Measurements from ENCODE around the gene FBLIM1.

FBLIM1 gene

GRCh38 chr1:15785683-15786082 is 27.1 kb downstream of the FBLIM1 start:
- no peaks in the 10 kb centered on the region for H3K27me3 ChIP-seq (ENCODE audit: control insufficient read depth, low read length)
- no peaks in the 10 kb centered on the region for H3K9me3 ChIP-seq (ENCODE audit: control insufficient read depth, insufficient read depth, low read length)
- TF ChIP-seq, protein P1, sequence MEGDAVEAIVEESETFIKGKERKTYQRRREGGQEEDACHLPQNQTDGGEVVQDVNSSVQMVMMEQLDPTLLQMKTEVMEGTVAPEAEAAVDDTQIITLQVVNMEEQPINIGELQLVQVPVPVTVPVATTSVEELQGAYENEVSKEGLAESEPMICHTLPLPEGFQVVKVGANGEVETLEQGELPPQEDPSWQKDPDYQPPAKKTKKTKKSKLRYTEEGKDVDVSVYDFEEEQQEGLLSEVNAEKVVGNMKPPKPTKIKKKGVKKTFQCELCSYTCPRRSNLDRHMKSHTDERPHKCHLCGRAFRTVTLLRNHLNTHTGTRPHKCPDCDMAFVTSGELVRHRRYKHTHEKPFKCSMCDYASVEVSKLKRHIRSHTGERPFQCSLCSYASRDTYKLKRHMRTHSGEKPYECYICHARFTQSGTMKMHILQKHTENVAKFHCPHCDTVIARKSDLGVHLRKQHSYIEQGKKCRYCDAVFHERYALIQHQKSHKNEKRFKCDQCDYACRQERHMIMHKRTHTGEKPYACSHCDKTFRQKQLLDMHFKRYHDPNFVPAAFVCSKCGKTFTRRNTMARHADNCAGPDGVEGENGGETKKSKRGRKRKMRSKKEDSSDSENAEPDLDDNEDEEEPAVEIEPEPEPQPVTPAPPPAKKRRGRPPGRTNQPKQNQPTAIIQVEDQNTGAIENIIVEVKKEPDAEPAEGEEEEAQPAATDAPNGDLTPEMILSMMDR (IDR thresholded peaks at IDR 0.05; ENCODE audit: low read depth, low read length, poor library complexity, severe bottlenecking): no peak
- no peaks in the 10 kb centered on the region for H3K9me2 ChIP-seq (replicated peaks; ENCODE audit: control insufficient read depth, low read length)
- H3K79me2 ChIP-seq (ENCODE audit: control insufficient read depth, low read length): no peaks in the 10 kb centered on the region
- no peaks in the 10 kb centered on the region for H3K36me3 ChIP-seq (ENCODE audit: control insufficient read depth, low read length)
- no peak overlapping the region for H3K4me3 ChIP-seq (ENCODE audit: low read length)
- H3F3A ChIP-seq (ENCODE audit: control insufficient read depth, insufficient read depth): no peaks in the 10 kb centered on the region
- H4K20me1 ChIP-seq (ENCODE audit: control insufficient read depth, insufficient read depth, low read depth, low read length): no peaks in the 10 kb centered on the region
- H3K27ac ChIP-seq (ENCODE audit: low read depth, low read length): no peak overlapping the region
- H3K4me2 ChIP-seq (ENCODE audit: low read length): no peak overlapping the region
- peaks cover 5% of the 10 kb centered on the region; the same call in 1 of the 2 replicates for H3K4me1 ChIP-seq (ENCODE audit: control insufficient read depth, low read length)

DNA sequence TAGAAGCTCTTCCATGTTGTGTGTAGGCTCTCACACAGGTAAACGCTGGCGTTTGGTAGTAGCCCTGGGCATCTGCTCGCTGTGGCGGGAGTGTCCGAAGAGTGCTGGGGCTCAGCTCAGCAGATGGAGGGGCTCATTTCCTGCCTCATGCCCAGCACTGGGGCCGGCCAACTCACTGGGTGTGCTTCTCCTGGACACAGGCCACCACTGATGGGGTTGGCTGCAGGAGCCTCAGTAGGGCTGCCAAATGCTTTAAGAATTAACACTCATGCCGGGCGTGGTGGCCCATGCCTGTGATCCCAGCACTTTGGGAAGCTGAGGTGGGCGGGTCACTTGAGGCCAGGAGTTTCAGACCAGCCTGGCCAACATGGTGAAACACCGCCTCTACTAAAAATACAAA is 28.0 kb downstream of the FBLIM1 start:
- Histone ChIP-seq H3K27ac (ENCODE audit: low read depth, low read length) (no peak overlapping the region), H3K4me2 (ENCODE audit: low read length) (no peak overlapping the region), H3K27me3 (ENCODE audit: control insufficient read depth, low read length) (no peaks in the 10 kb centered on the region), H3K4me1 (ENCODE audit: control insufficient read depth, low read length) (peaks cover 5% of the 10 kb centered on the region; the same call in 1 of the 2 replicates), H4K20me1 (ENCODE audit: control insufficient read depth, insufficient read depth, low read depth, low read length) (no peaks in the 10 kb centered on the region), H3K79me2 (ENCODE audit: control insufficient read depth, low read length) (no peaks in the 10 kb centered on the region), H3F3A (ENCODE audit: control insufficient read depth, insufficient read depth) (no peaks in the 10 kb centered on the region), H3K36me3 (ENCODE audit: control insufficient read depth, low read length) (no peaks in the 10 kb centered on the region), H3K9me2 (replicated peaks; ENCODE audit: control insufficient read depth, low read length) (no peaks in the 10 kb centered on the region), H3K9me3 (ENCODE audit: control insufficient read depth, insufficient read depth, low read length) (no peaks in the 10 kb centered on the region), H3K4me3 (ENCODE audit: low read length) (no peak overlapping the region)
- no peak for TF ChIP-seq EZH2phosphoT487 (IDR thresholded peaks at IDR 0.05; ENCODE audit: borderline replicate concordance, low read length)
- TF ChIP-seq, protein P1 (IDR thresholded peaks at IDR 0.05; ENCODE audit: low read depth, low read length, poor library complexity, severe bottlenecking): no peak

DNA sequence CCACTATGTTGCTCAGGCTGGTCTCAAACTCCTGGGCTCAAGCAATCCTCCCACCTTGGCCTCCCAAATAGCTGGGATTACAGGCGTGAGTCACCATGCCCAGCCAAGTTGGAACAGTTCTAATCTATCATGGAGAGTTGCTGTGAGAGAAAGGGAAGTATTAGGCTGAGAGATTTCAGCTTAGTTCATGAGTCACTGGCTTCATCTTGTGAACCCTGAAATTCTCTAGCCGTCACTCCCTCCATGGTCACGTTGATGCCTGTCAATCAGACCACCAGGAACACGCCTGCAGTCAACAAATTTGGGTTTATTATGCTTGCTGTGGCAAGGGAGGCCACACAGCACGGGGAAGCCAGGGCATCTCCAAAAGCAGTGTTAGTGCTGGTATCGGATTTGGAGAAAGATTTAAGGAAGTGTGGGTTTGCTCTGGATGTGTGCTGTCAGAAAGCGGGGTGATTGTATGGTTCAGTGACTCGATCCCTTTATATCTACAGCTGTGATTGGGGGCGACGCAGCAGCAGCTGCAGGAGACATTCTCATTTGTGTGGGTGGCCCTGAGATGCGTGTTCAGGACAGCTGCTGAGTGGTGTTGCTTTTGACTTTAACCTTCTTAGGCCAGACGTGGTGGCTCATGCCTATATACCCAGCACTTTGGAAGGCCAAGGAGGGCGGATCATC is 30.2 kb downstream of the FBLIM1 start:
- H3K4me1 ChIP-seq (ENCODE audit: control insufficient read depth, low read length): peaks cover 5% of the 10 kb centered on the region; the same call in 1 of the 2 replicates
- no peaks in the 10 kb centered on the region for H3F3A ChIP-seq (ENCODE audit: control insufficient read depth, insufficient read depth)
- TF ChIP-seq, protein P1 (IDR thresholded peaks at IDR 0.05; ENCODE audit: low read depth, low read length, poor library complexity, severe bottlenecking): no peak
- TF ChIP-seq EZH2phosphoT487 (IDR thresholded peaks at IDR 0.05; ENCODE audit: borderline replicate concordance, low read length): no peak
- H3K79me2 ChIP-seq (ENCODE audit: control insufficient read depth, low read length): no peaks in the 10 kb centered on the region
- no peaks in the 10 kb centered on the region for H3K9me2 ChIP-seq (replicated peaks; ENCODE audit: control insufficient read depth, low read length)
- H3K27ac ChIP-seq (ENCODE audit: low read depth, low read length): no peak overlapping the region
- no peak overlapping the region for H3K4me3 ChIP-seq (ENCODE audit: low read length)
- H3K4me2 ChIP-seq (ENCODE audit: low read length): no peak overlapping the region
- no peaks in the 10 kb centered on the region for H4K20me1 ChIP-seq (ENCODE audit: control insufficient read depth, insufficient read depth, low read depth, low read length)
- H3K27me3 ChIP-seq (ENCODE audit: control insufficient read depth, low read length): no peaks in the 10 kb centered on the region
- no peaks in the 10 kb centered on the region for H3K9me3 ChIP-seq (ENCODE audit: control insufficient read depth, insufficient read depth, low read length)
- H3K36me3 ChIP-seq (ENCODE audit: control insufficient read depth, low read length): no peaks in the 10 kb centered on the region
